Kidney (tissue), 14 donors: ENCODE measurements around the gene TMEM143. TPM values are rescaled to one million over a fixed set of nuclear protein-coding genes. Genes with fewer than 3 reads are reported as not detected.

Source experiments
- DNase-seq, 5 donors: peaks; one replicate each; pipeline ENCODE4 v3.0.0-alpha.2; 2013 to 2020
- FAIRE-seq: peaks from 2 replicates; lab custom pipeline; 2012; peaks lifted over from hg19 to GRCh38; lab: Jason Lieb, UNC
- H3K27ac ChIP-seq, 2 donors: one replicate each; pipeline ENCODE4 v1.7.0; 2013; ENCODE audit warnings: low read depth in 2 of 2, low read length in 2 of 2, inconsistent platforms in 1 of 2
- H3K27me3 ChIP-seq: one replicate; pipeline ENCODE4 v1.7.1; 2013; ENCODE audit warnings: low read length, inconsistent platforms; ENCODE audit not compliant: control insufficient read depth, insufficient read depth
- H3K36me3 ChIP-seq, 3 donors: one replicate each; pipeline versions ENCODE4 v1.7.0 to v1.7.1; 2013; ENCODE audit warnings: low read length in 3 of 3, control low read depth in 1 of 3, inconsistent platforms in 1 of 3; ENCODE audit not compliant: insufficient read depth in 3 of 3, control insufficient read depth in 2 of 3
- H3K4me1 ChIP-seq, 3 donors: one replicate each; pipeline versions ENCODE4 v1.7.0 to v1.7.1; 2013; ENCODE audit warnings: low read length in 3 of 3, inconsistent platforms in 1 of 3, low read depth in 1 of 3; ENCODE audit not compliant: control insufficient read depth in 2 of 3, insufficient read depth in 2 of 3
- H3K4me3 ChIP-seq, 3 donors: one replicate each; pipeline versions ENCODE4 v1.7.0 to v1.8.1; 2013; ENCODE audit warnings: low read length in 3 of 3, control low read depth in 1 of 3, inconsistent platforms in 1 of 3
- H3K9ac ChIP-seq, 3 donors: one replicate each; pipeline versions ENCODE4 v1.7.0 to v1.7.1; 2013; ENCODE audit warnings: low read length in 3 of 3, control low read depth in 1 of 3, inconsistent platforms in 1 of 3
- H3K9me3 ChIP-seq, 3 donors: one replicate each; pipeline versions ENCODE4 v1.7.0 to v1.7.1; 2013; ENCODE audit warnings: low read length in 3 of 3, control low read depth in 1 of 3, inconsistent platforms in 1 of 3; ENCODE audit not compliant: control insufficient read depth in 2 of 3, insufficient read depth in 1 of 3
- intact Hi-C: fragments of 100-400 bp; cut with DNase I; formaldehyde crosslinking; loops from one replicate; pipeline ENCODE4 v1.11.1; 2022
- polyA plus RNA-seq: library from polyadenylated mRNA; stranded (reverse); fragments of 350-450 nt; fragmentation: Illumina TruSeq; extraction: RNeasy Lipid Tissue Mini Kit (QIAGEN cat#74804); gene quantifications from one replicate; pipeline ENCODE4 v1.2.3, GENCODE V29; 2014; ENCODE audit warnings: low read depth, low replicate concordance; ENCODE audit not compliant: insufficient read depth
- total RNA-seq: library from RNA; stranded (reverse); fragmentation: NEBNext Ultra II Directional; extraction: Animal tissue kit (Norgen Biotek cat#: 25700); gene quantifications from one replicate; pipeline ENCODE4 v1.2.1, GENCODE V29; 2021
- TF ChIP-seq, protein P1 (sequence below): IDR thresholded peaks from 3 replicates; pipeline ENCODE4 v1.5.1; 2012; ENCODE audit warnings: mild to moderate bottlenecking, moderate library complexity, borderline replicate concordance; ENCODE audit not compliant: insufficient read depth; ENCODE audit errors: extremely low read depth
- donor health status: control.
- donor health status: control.
- donor health status: control.
- donor health status: control.
- donor health status: control.
- donor health status: DM: yes; HTN: yes; CAD: no.
- donor health status: Normal renal cell carcinoma (clear cell type).

Gene TMEM143
- total and polyA plus RNA-seq, 2 donors from 2014 or later = 9.2 to 15.7 TPM

DNA sequence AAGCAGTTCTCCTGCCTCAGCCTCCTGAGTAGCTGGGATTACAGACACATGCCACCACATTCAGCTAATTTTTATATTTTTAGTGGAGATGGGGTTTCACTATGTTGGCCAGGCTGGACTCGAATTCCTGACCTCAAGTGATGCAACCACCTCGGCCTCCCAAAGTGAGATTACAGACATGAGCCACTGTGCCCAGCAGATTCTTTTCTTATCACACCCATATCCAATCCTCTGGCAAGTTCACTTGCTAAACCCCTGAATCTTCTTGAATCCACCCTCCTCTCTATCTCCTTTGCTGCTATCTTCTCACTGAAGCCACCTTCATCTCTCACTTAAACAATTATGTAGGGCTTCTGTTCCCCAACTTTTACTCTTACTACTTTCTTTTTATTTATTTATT lies 17.5 kb downstream of the TMEM143 start:
- no peak overlapping the region for H3K27ac ChIP-seq
- no peak overlapping the region for H3K4me3 ChIP-seq
- H3K9me3 ChIP-seq = no peaks in the 10 kb centered on the region
- peaks cover 0 to 3% (median 0%) of the 10 kb centered on the region in 3 donors for H3K4me1 ChIP-seq
- no peak overlapping the region for H3K9ac ChIP-seq
- FAIRE-seq (no peak), DNase-seq (no peak)
- TF ChIP-seq, protein P1, sequence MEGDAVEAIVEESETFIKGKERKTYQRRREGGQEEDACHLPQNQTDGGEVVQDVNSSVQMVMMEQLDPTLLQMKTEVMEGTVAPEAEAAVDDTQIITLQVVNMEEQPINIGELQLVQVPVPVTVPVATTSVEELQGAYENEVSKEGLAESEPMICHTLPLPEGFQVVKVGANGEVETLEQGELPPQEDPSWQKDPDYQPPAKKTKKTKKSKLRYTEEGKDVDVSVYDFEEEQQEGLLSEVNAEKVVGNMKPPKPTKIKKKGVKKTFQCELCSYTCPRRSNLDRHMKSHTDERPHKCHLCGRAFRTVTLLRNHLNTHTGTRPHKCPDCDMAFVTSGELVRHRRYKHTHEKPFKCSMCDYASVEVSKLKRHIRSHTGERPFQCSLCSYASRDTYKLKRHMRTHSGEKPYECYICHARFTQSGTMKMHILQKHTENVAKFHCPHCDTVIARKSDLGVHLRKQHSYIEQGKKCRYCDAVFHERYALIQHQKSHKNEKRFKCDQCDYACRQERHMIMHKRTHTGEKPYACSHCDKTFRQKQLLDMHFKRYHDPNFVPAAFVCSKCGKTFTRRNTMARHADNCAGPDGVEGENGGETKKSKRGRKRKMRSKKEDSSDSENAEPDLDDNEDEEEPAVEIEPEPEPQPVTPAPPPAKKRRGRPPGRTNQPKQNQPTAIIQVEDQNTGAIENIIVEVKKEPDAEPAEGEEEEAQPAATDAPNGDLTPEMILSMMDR = no peak
- intact Hi-C loops = no loop called here
- no peaks in the 10 kb centered on the region for H3K27me3 ChIP-seq
- peaks cover 0 to 5% (median 3%) of the 10 kb centered on the region in 3 donors for H3K36me3 ChIP-seq

DNA sequence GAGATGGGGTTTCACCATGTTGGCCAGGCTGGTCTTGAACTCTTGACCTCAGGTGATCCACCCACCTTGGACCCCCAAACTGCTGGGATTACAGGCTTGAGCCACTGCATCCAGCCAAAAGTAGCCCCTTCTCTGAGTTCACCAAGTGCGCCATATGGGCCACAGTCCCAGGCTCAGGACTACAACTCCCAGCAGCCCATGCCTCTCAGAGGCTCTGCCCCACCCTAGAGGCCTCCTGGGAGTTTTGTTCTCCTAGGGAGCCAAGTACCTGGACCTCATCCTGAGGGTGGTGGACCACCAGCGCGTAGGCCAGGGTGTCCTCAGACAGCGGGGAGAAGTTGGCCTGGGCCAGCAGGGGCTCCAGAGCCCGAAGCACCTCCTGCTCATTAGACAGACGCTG lies 18.8 kb downstream of the TMEM143 start:
- FAIRE-seq (no peak), DNase-seq (no peak)
- H3K36me3 ChIP-seq = peaks cover 0 to 5% (median 3%) of the 10 kb centered on the region in 3 donors
- no peaks in the 10 kb centered on the region for H3K27me3 ChIP-seq
- intact Hi-C loops = no loop called here
- H3K9me3 ChIP-seq = no peaks in the 10 kb centered on the region
- H3K9ac ChIP-seq = no peak overlapping the region
- peaks cover 0 to 3% (median 0%) of the 10 kb centered on the region in 3 donors for H3K4me1 ChIP-seq
- H3K27ac ChIP-seq = no peak overlapping the region
- no peak overlapping the region for H3K4me3 ChIP-seq
- TF ChIP-seq, protein P1 = no peak

DNA sequence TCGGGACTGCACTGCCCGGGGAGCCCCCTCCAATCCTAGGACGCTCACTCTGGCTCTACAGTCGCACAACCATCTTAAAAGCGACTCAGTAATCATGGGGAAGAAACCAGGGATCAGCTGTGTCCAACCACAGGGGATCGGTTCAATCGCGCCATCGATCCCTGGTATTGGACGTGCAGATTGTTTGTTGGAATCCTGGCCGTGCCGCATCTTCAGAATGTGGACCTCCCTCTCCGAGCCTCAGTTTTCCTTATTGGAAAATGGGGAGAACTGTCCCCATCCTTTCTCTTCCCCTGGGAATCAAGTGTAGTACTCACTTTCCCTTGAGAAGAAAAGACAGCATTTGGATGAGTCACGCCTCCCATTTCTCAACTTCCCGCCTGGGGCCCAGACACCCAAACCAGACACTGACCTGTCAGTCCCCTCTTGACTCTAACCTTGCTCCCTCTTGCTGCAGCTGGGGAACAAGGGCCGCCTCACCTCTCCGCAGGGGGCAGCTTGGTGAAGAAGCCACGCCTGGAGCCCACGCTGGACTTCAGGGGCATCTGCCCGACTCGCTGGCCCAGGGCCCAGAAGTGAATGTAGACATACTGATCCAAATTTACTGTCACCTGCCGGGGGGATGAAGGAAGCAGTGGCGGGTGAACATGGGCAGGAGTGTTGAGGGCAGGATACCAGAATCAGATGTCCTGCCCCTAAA lies 20.7 kb downstream of the TMEM143 start:
- intact Hi-C loops = no loop called here
- Histone ChIP-seq H3K9me3 (no peaks in the 10 kb centered on the region), H3K4me3 (no peak overlapping the region), H3K4me1 (no peaks in the 10 kb centered on the region), H3K9ac (no peak overlapping the region), H3K36me3 (peaks cover 0 to 5% (median 3%) of the 10 kb centered on the region in 3 donors), H3K27ac (no peak overlapping the region), H3K27me3 (no peaks in the 10 kb centered on the region)
- TF ChIP-seq, protein P1 = no peak
- DNase-seq (no peak), FAIRE-seq (no peak)

DNA sequence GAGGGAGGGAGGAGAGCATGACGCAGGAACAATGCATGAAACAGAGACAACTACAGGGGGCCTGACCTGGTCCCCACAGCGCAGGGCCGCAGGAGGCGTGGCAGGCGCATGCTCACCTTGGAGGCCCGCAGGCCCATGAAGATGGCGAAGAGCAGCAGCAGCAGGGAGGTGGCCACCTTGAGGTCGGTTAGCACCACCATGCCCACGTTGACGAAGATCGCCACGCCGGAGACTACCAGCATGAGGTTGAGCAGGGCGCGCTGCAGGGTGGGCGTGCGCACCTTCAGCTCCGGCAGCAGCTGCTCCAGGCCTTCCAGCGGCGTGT lies 21.4 kb downstream of the TMEM143 start:
- Histone ChIP-seq H3K36me3 (peaks cover 0 to 5% (median 3%) of the 10 kb centered on the region in 3 donors), H3K27me3 (no peaks in the 10 kb centered on the region), H3K9me3 (no peaks in the 10 kb centered on the region), H3K4me1 (no peaks in the 10 kb centered on the region), H3K4me3 (no peak overlapping the region), H3K9ac (no peak overlapping the region), H3K27ac (no peak overlapping the region)
- intact Hi-C loops = no loop called here
- FAIRE-seq (no peak), DNase-seq (no peak)
- TF ChIP-seq, protein P1 = no peak
